ENCODE results near the gene IL25. TPM values are rescaled to one million over a fixed set of nuclear protein-coding genes. Genes with fewer than 3 reads are reported as not detected.

The IL25 gene
- total and polyA plus RNA-seq, 2 of the 13 experiments (the other 11 are each of a cell fraction or from before 2014, with no cell fraction given) = not detected

DNA sequence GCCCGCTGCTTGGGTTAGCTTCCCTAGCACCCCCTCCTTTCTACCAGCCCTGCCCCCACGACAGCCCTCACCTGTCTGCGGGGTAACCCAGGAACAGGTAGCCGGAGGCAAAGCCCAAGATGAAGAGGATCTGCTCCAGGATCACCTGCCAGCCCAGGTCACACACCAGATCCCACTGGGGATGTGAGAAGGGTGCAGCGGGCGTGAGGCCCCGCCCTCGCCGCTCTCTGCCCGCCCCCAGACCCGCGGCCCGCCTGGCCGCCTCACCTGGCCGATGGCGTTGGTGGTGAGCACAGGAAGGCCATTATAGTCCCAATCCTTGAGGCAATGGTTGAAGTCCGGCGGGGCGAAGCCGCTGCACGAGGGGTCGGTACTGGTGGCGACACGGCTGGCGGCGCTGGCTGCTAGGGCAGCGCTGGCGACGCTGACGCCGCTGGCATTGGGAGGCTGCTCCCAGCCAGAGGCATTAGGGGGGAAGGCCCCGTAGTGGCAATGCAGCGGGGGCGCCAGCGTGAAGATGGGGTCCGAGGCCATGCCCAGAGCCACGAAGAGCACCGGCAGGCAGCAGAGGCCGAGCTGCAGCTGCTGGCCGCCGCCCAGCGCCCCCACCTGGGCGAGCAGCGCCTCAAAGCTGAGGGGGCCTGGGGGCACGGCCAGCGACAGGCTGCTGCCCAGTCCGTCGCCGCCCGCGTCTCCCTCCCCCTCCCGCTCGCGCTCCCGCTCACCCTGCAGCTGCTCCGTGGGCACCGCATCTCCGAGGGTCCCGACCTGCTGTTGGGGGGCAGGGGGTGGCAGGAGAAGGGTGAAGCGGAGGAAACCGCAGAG is 20.7 kb upstream of the IL25 start (continued):
- TF ChIP-seq ZNF546 (CRISPR knock-in tag; conservative IDR thresholded peaks at IDR 0.05) (peak; percentile 56; the same call in 1 of the 2 replicates), ZNF569 (CRISPR knock-in tag; IDR thresholded peaks at IDR 0.05; ENCODE audit: borderline replicate concordance) (no peak), ZNF136 (CRISPR knock-in tag; IDR thresholded peaks at IDR 0.05; ENCODE audit: low read depth) (no peak), ZNF768 (CRISPR knock-in tag; IDR thresholded peaks at IDR 0.05) (0 out of 2 replicates have a peak, but pooled peaks have one; percentile 10), ZNF205 (CRISPR knock-in tag; IDR thresholded peaks at IDR 0.05) (no peak), ZNF382 (CRISPR knock-in tag; IDR thresholded peaks at IDR 0.05; ENCODE audit: borderline replicate concordance) (no peak), ZNF484 (CRISPR knock-in tag; IDR thresholded peaks at IDR 0.05; ENCODE audit: borderline replicate concordance, low read depth) (no peak), NRL (CRISPR knock-in tag; IDR thresholded peaks at IDR 0.05; ENCODE audit: borderline replicate concordance) (no peak), HOXA5 (CRISPR knock-in tag; IDR thresholded peaks at IDR 0.05) (no peak), SP5 (CRISPR knock-in tag; IDR thresholded peaks at IDR 0.05; ENCODE audit: borderline replicate concordance, low read depth) (no peak), SMARCE1 (IDR thresholded peaks at IDR 0.05; ENCODE audit: borderline replicate concordance) (no peak)
- TF ChIP-seq, protein P1, sequence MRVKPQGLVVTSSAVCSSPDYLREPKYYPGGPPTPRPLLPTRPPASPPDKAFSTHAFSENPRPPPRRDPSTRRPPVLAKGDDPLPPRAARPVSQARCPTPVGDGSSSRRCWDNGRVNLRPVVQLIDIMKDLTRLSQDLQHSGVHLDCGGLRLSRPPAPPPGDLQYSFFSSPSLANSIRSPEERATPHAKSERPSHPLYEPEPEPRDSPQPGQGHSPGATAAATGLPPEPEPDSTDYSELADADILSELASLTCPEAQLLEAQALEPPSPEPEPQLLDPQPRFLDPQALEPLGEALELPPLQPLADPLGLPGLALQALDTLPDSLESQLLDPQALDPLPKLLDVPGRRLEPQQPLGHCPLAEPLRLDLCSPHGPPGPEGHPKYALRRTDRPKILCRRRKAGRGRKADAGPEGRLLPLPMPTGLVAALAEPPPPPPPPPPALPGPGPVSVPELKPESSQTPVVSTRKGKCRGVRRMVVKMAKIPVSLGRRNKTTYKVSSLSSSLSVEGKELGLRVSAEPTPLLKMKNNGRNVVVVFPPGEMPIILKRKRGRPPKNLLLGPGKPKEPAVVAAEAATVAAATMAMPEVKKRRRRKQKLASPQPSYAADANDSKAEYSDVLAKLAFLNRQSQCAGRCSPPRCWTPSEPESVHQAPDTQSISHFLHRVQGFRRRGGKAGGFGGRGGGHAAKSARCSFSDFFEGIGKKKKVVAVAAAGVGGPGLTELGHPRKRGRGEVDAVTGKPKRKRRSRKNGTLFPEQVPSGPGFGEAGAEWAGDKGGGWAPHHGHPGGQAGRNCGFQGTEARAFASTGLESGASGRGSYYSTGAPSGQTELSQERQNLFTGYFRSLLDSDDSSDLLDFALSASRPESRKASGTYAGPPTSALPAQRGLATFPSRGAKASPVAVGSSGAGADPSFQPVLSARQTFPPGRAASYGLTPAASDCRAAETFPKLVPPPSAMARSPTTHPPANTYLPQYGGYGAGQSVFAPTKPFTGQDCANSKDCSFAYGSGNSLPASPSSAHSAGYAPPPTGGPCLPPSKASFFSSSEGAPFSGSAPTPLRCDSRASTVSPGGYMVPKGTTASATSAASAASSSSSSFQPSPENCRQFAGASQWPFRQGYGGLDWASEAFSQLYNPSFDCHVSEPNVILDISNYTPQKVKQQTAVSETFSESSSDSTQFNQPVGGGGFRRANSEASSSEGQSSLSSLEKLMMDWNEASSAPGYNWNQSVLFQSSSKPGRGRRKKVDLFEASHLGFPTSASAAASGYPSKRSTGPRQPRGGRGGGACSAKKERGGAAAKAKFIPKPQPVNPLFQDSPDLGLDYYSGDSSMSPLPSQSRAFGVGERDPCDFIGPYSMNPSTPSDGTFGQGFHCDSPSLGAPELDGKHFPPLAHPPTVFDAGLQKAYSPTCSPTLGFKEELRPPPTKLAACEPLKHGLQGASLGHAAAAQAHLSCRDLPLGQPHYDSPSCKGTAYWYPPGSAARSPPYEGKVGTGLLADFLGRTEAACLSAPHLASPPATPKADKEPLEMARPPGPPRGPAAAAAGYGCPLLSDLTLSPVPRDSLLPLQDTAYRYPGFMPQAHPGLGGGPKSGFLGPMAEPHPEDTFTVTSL (CRISPR knock-in tag; IDR thresholded peaks at IDR 0.05; ENCODE audit: borderline replicate concordance) = no peak
- TF ChIP-seq, protein P2, sequence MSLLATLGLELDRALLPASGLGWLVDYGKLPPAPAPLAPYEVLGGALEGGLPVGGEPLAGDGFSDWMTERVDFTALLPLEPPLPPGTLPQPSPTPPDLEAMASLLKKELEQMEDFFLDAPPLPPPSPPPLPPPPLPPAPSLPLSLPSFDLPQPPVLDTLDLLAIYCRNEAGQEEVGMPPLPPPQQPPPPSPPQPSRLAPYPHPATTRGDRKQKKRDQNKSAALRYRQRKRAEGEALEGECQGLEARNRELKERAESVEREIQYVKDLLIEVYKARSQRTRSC (CRISPR knock-in tag; IDR thresholded peaks at IDR 0.05; ENCODE audit: low read depth) = no peak
- TF ChIP-seq, protein P3, sequence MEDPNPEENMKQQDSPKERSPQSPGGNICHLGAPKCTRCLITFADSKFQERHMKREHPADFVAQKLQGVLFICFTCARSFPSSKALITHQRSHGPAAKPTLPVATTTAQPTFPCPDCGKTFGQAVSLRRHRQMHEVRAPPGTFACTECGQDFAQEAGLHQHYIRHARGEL (CRISPR knock-in tag; IDR thresholded peaks at IDR 0.05) = no peak
- TF ChIP-seq, protein P4, sequence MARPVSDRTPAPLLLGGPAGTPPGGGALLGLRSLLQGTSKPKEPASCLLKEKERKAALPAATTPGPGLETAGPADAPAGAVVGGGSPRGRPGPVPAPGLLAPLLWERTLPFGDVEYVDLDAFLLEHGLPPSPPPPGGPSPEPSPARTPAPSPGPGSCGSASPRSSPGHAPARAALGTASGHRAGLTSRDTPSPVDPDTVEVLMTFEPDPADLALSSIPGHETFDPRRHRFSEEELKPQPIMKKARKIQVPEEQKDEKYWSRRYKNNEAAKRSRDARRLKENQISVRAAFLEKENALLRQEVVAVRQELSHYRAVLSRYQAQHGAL (CRISPR knock-in tag; IDR thresholded peaks at IDR 0.05; ENCODE audit: not compliant biosample characterization) = no peak
- TF ChIP-seq, protein P5, sequence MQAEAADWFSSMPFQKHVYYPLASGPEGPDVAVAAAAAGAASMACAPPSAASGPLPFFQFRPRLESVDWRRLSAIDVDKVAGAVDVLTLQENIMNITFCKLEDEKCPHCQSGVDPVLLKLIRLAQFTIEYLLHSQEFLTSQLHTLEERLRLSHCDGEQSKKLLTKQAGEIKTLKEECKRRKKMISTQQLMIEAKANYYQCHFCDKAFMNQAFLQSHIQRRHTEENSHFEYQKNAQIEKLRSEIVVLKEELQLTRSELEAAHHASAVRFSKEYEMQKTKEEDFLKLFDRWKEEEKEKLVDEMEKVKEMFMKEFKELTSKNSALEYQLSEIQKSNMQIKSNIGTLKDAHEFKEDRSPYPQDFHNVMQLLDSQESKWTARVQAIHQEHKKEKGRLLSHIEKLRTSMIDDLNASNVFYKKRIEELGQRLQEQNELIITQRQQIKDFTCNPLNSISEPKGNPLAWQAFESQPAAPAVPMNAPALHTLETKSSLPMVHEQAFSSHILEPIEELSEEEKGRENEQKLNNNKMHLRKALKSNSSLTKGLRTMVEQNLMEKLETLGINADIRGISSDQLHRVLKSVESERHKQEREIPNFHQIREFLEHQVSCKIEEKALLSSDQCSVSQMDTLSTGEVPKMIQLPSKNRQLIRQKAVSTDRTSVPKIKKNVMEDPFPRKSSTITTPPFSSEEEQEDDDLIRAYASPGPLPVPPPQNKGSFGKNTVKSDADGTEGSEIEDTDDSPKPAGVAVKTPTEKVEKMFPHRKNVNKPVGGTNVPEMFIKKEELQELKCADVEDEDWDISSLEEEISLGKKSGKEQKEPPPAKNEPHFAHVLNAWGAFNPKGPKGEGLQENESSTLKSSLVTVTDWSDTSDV (CRISPR knock-in tag; IDR thresholded peaks at IDR 0.05) = 0 out of 2 replicates have a peak, but pooled peaks have one; percentile 14

All from HepG2 (cell line).